HG02610 (cell line): ENCODE results near the gene AKR1C4.
"Not testable (repeated sequence)": the region's sequence is repeated elsewhere in the genome, so short reads cannot be mapped to it uniquely, and the experiment has no call there.

Source experiments
- ATAC-seq: cut with Tn5 transposase; IDR thresholded peaks from one replicate; pipeline ENCODE4 v1.9.1; 2021; ENCODE audit warnings: mild to moderate bottlenecking, moderate library complexity; ENCODE audit not compliant: unreplicated experiment

The AKR1C4 gene

DNA sequence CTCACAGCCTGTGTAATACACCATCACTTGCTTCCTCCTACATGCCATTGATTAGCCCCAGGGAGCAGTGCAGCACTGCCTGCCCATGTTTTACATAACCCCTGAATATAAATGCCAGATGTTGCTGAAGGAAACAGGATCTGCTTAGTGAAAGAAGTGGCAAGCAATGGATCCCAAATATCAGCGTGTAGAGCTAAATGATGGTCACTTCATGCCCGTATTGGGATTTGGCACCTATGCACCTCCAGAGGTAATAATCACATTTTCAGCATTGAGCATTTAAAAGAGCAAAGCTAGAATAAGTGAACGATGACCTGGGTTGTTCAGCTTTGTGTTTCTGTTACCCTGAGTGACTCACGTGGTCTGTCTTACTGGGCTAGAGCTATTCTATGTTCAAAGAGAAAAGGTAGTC, at the start of gene AKR1C4:
Gene AKR1C4 (plus strand): TSS at position 136 of the 412 bp plus-strand sequence. CDS start 31 bp downstream, at position 167.
- no peak for ATAC-seq

DNA sequence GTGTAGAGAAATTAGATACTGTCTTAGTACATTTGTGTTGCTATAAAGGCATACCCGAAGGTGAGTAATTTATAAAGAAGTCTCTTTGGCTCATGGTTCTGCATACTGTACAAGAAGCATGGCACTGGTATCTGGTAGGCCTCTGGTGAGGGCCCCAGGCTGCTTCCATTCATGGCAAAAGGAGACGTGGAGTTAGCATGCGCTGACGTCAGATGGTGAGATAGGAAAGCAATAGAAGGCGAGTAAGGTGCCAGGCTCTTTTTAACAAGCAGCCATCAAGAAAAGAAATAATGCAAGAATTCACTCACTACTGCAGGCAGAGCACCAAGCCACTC, 49.8 kb upstream of the AKR1C4 start:
- ATAC-seq: no peak

DNA sequence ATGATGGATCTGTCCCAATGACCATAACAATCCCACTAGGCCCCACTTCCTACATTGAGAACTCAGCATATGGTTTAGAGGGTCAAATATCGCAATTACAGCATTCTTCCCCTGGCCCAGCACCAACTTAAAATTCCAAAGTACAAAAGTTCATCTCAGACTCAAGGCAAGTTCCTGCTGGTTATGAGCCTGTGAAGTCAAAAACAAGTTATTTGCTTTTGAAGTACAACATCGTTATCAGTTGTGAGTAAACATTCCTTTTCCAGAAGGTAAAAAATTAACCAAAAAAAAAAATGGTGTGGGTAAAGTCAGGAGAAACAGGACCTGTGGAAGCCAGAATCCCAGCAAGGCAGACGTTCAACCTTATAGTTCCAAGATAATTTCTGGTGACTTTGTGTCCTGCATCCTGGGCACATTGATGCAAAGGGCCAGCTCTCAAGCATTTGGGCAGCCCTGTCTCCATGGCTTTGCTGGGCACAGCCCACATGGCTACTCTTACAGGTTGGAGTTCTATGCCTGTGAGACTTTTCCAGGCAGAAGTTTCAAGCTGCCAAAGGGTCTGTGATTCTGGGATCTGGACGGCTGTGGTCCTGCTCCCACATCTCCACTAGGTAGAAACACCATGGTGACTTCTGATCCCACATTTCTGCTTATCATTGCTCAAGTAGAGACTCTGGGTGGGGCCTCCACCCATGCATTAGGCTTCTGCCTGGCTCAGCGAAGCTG, 49.2 kb upstream of the AKR1C4 start:
- no peak for ATAC-seq

- ATAC-seq: no peak
Measured at GRCh38 chr10:5147981-5148677, 48.5 kb upstream of the AKR1C4 start.

GRCh38 chr10:5148678-5149032, 48.0 kb upstream of the AKR1C4 start:
- ATAC-seq: no peak

DNA sequence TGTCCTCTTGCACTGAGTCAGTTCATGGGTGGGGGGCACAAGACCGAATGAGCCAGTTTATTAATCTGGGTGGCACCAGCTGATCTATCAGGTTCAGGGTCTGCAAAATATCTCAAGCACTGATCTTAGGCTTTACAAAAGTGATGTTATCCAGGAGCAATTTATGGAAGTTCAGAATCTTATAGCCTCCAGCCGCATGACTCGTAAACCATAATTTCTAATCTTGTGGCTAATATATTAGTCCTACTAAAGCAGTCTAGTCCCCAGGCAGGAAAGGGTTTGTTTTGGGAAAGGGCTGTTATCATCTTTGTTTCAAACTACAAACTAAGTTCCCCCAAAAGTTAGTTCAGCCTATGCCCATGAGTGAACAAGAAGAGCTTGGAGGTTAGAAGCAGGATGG, 45.6 kb upstream of the AKR1C4 start:
- no peak for ATAC-seq

DNA sequence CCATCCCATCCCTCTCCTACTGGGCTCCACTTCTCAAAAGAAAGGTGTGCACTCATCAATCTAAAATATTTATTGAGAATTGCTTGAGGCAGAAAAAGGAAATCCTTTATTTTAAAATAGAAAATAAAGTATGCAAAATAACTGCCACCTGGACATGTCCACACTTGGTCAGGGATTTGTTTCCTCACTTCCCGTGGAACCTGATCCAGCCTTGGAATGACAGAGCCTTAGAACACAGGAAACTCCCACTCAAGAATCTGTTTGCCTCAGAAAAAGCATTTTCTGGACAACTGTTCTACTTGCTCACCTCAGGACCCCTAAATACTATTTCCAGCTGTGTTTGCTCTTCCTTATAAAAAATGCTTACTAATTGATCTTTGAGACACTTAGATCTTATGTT, 40.7 kb upstream of the AKR1C4 start:
- ATAC-seq: no peak

DNA sequence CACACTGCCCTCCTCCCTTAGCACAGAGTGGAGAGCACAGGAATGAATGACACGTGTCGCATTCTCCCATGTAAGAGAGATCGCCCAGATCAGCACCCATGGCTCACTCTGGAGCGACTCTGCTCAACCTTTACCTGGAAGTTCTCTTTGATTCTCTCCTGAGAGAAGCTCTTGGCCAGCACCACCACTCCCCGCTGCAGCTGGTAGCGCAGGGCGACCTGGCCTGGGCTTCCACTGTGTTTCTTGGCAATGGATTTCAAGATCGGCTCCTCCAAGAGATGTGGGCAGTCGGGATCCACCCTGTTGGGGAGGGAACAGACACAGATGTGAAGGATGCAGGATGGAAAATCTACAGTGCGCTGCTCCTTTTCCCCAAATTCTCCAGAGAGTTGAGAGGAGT, 39.1 kb upstream of the AKR1C4 start:
- no peak for ATAC-seq

DNA sequence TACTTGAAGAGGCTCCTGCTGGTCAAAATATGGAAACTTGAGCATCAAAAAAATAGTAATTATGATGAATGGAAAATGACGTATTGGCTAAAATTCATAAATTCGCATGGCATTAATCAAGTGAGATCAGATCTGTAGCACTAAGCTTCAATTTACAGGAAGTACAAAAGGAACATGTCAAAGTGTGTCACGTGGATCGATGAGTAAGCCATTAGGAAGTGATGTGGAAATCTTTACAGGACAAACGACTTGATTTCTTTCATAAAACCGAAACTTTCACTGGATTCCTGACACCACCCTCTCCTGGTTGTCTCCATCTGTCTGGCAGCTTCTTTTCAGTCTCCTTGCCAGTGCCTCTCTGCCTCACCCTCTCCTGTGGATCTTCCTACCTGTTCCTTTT, 37.5 kb upstream of the AKR1C4 start:
- ATAC-seq: no peak

DNA sequence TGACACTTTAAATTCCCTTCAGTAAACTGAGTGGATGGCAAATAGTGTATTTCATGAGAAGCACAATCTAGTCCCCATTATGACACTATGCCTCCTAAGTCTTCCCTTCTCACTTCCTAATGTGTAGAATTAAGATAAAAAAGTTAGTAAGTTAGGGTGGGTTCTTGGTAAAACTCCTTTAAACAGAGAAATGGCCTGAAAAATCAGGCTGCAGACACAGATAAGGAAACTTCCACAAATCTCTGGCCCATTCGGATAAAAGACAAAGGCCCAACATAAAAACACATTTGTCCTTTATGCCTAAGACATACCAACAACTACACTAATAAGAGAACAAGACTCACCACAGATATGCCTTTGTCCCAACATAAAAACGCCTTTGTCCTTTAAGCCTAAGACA, 33.1 kb upstream of the AKR1C4 start:
- ATAC-seq: no peak

GRCh38 chr10:5165738-5166137, 30.9 kb upstream of the AKR1C4 start:
- ATAC-seq: no peak

- no peak for ATAC-seq
Measured at GRCh38 chr10:5168897-5169420, 27.7 kb upstream of the AKR1C4 start.

DNA sequence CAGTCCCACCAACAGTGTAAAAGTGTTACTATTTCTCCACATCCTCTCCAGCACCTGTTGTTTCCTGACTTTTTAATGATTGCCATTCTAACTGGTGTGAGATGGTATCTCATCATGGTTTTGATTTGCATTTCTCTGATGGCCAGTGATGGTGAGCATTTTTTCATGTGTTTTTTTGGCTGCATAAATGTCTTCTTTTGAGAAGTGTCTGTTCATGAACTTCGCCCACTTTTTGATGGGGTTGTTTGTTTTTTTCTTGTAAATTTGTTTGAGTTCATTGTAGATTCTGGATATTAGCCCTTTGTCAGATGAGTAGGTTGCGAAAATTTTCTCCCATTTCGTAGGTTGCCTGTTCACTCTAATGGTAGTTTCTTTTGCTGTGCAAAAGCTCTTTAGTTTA, 21.1 kb upstream of the AKR1C4 start:
- ATAC-seq: not testable (repeated sequence)

DNA sequence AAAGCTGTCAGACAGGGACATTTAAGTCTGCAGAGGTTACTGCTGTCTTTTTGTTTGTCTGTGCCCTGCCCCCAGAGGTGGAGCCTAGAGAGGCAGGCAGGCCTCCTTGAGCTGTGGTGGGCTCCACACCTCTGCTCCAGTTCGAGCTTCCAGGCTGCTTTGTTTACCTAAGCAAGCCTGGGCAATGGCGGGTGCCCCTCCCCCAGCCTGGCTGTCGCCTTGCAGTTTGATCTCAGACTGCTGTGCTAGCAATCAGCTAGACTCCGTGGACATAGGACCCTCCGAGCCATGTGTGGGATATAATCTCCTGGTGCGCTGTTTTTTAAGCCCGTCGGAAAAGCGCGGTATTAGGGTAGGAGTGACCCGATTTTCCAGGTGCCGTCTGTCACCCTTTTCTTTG, 16.1 kb upstream of the AKR1C4 start:
- ATAC-seq: not testable (repeated sequence)

DNA sequence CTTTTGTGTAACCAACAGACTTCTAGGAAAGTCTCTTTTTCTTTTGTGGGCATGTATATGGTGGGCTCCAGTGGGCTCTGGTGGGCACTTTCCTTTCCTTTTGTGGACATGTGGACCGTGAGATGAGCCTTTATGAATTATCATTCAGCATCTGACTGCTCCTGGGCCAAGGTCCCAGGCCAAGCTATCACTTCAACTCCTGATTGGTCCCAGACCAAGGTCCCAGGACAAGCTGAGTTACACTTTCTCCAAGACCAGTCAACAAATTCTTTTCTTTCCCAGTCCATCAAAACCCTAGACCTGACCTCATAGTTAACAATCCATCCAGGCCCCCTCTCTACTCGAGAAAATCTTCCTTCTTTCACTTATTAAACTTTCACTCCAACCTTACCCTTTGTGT, 12.7 kb upstream of the AKR1C4 start:
- ATAC-seq: no peak

DNA sequence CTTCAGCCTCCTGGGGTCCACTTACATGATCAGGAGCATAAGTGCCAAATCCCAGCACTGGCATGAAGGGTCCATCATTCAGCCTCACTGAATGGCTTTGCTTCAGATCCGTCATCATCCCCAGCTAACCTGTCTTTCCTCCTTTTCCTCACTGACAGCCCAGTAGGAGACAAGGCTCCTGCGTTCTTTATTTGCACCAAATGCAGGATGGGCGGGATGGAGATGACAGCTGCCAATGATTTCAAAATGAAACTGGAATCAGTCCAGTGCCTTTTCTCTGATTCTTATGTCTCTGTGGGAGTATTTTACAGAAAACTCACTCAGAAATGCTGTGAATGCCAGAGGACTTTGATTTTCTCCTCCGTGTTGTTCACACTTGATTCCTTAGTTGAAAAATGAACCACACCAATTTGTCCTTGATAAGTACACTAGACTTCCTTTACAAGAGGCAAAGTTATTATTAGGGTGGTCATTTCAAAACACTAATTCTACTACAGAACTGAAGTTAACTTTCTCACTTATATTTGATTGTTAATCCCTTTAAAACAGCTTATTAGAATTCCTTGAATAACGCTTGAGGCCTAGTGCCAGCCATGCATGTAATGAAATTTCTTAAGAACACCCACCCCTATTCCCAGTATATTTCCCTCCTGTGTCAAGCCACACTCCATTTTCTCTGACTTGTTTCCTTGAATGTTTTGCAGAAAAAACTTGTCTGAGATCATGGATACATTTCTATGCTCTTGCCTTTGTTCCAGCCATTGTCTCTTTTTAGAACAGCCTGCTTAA, 11.5 kb upstream of the AKR1C4 start, which contains the start of gene AKR1C8:
Gene AKR1C8 (minus strand): TSS at position 164 of the 789 bp plus-strand sequence. CDS start 46 bp downstream, at position 118.
- ATAC-seq: no peak

- no peak for ATAC-seq
Measured at GRCh38 chr10:5187867-5188266, 8.8 kb upstream of the AKR1C4 start.

DNA sequence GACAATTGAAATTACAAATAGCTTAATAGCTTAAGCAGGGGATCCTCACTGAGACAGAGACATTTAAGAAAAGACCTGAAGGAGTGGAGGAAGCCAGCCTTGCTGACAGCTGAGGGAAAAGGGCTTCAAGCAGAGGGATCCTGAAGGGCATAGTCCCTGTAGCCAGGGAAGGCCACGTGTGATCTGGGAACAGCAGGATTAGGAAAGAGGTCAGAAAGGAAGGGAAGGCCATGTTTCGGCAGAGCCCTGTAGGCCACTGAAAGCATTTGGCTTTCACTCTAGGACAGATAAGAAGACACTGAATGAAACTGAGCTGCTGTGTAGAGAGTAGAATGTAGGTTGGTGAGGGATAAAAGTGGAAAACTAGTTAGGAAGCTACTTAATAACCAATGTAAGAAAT, 8.3 kb upstream of the AKR1C4 start:
- no peak for ATAC-seq

DNA sequence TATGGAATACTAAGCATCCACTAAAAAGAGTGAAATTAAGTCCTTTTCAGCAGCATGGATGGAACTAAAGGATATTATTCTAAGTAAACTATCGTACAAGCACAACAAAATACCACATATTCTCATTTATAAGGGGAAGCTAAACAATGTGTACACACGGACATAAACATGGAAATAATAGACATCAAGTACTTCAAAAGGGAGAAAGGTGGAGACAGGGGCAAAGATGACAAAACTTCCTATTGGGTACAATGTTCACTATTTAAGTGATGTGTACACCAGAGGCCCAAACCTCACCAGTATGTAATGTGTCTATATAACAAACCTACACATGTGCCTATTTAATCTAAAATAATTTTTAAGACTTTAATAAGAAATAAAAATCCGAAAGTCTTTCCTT, 2.2 kb upstream of the AKR1C4 start:
- ATAC-seq: no peak

GRCh38 chr10:5195727-5196374, 786 bp upstream of the AKR1C4 start:
- no peak for ATAC-seq

DNA sequence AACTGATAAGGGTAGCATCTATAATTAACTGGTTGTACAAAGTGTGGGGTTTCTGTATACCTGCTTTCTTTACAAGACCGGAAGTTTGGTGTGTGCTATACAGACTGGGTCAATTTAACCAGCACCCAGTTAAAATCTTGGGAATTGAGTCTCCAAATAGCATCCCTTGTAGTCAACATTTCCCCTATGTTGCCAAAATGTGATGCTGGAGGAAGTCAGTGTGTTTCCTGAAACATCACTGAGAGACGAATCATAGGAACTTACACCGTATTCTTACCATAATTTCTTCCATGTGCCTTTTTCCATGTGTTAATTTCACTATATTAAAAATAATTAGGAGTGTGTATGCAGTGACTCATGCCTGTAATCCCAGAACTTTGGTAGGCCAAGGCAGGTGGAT, 1.7 kb downstream of the AKR1C4 start:
- ATAC-seq: no peak
